HEK293T (cell line): Measurements from ENCODE around the gene CLSTN1.

ENCODE experiments used
- CTCF ChIA-PET: fragments of 350-600 bp; formaldehyde crosslinking; extraction: SDS; loops from one replicate; lab custom pipeline; 2021; ENCODE audit warnings: antibody characterized with exemption, inconsistent platforms; lab: Yijun Ruan, JAX
- POLR2A ChIA-PET: fragments of 350-600 bp; formaldehyde crosslinking; extraction: SDS; loops from one replicate; lab custom pipeline; 2020; ENCODE audit warnings: antibody characterized with exemption, inconsistent platforms; lab: Yijun Ruan, JAX
- DNase-seq: peaks from one replicate; pipeline ENCODE4 v3.0.0; 2012; ENCODE audit warnings: mixed read lengths; ENCODE audit errors: extremely low spot score
- ARNT ChIP-seq: fragments of 450-650 bp; IDR thresholded peaks from 2 replicates; pipeline ENCODE4 v1.6.1; 2017; ENCODE audit warnings: mild to moderate bottlenecking
- BHLHE40 ChIP-seq: fragments of 450-650 bp; IDR thresholded peaks from 2 replicates; pipeline ENCODE4 v1.6.1; 2016; ENCODE audit warnings: mild to moderate bottlenecking, moderate library complexity, borderline replicate concordance
- CTBP1 ChIP-seq: fragments of 450-650 bp; IDR thresholded peaks from 2 replicates; pipeline ENCODE4 v1.6.1; 2016; ENCODE audit warnings: borderline replicate concordance
- ELF4 ChIP-seq: fragments of 450-650 bp; IDR thresholded peaks from 2 replicates; pipeline ENCODE4 v1.6.1; 2017; ENCODE audit warnings: antibody characterized with exemption
- FOXA1 ChIP-seq: fragments of 450-650 bp; IDR thresholded peaks from 2 replicates; pipeline ENCODE4 v1.6.1; 2016; ENCODE audit warnings: mild to moderate bottlenecking
- FOXK2 ChIP-seq: fragments of 450-650 bp; IDR thresholded peaks from 2 replicates; pipeline ENCODE4 v1.6.1; 2016; ENCODE audit warnings: mild to moderate bottlenecking
- FOXM1 ChIP-seq: fragments of 450-650 bp; IDR thresholded peaks from 2 replicates; pipeline ENCODE4 v1.6.1; 2017; ENCODE audit warnings: mild to moderate bottlenecking, borderline replicate concordance
- HDGF ChIP-seq: fragments of 450-650 bp; IDR thresholded peaks from 2 replicates; pipeline ENCODE4 v1.6.1; 2017; ENCODE audit warnings: antibody characterized with exemption, borderline replicate concordance
- L3MBTL2 ChIP-seq: fragments of 450-650 bp; conservative IDR thresholded peaks from 2 replicates; pipeline ENCODE4 v1.6.1; 2016; ENCODE audit warnings: mild to moderate bottlenecking
- LEF1 ChIP-seq: fragments of 450-650 bp; IDR thresholded peaks from 2 replicates; pipeline ENCODE4 v1.6.1; 2017; ENCODE audit warnings: mild to moderate bottlenecking, borderline replicate concordance
- NFRKB ChIP-seq: fragments of 450-650 bp; IDR thresholded peaks from 2 replicates; pipeline ENCODE4 v1.6.1; 2016; ENCODE audit warnings: mild to moderate bottlenecking, moderate library complexity
- SP1 ChIP-seq: fragments of 450-650 bp; IDR thresholded peaks from 2 replicates; pipeline ENCODE4 v1.6.1; 2017
- SUZ12 ChIP-seq: fragments of 450-650 bp; IDR thresholded peaks from 2 replicates; pipeline ENCODE4 v1.6.1; 2016; ENCODE audit warnings: mild to moderate bottlenecking
- TARDBP ChIP-seq: fragments of 450-650 bp; IDR thresholded peaks from 2 replicates; pipeline ENCODE4 v1.6.1; 2016
- ZNF384 ChIP-seq: fragments of 450-650 bp; IDR thresholded peaks from 2 replicates; pipeline ENCODE4 v1.6.1; 2016
- TF ChIP-seq, protein P1 (sequence below): fragments of 450-650 bp; IDR thresholded peaks from 2 replicates; pipeline ENCODE4 v1.6.1; 2016

The CLSTN1 gene

DNA sequence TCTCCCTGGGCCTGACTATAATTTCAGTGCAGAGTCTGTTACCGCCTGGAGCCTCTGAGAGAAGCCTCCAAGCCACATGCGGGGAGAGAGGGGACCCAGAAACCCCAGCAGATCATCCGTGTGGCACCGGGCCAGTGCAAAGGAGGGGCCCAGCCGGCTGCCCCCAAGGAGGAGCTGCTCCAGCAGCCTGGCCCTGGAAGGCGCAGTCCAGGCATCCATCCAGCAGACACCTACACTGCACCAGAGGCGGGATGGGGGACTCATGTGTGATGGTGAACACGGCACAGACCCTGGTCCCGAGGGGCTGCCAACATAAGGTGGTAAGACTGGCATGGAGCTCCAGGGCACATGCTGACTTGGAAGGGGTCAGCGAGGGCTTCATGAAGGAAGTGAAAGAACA, 39.6 kb upstream of the CLSTN1 start:
- POLR2A ChIA-PET, result no interaction called here

DNA sequence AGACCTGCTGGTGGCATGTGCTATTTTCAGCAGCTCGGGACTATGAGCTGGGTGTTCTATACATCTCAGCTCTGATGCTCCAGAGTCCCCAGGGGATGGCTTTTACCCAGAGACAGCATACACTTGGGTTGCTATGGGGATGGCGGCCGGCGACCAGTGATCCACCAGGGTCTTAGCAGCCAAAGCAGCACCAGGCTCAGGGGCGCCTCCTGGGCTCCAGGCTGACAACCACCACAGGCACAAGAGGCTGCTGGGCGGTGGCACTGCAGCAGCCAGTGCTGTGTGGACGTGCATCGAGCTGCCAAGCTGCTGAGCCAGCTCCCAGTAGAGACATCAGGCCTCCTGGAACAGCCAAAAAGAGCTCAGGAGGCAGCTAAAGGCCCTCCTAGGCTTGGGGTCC, 37.6 kb upstream of the CLSTN1 start:
- TF ChIP-seq FOXA1 (no peak), CTBP1 (no peak)
- ChIA-PET POLR2A (no interaction called here), CTCF (interaction anchor here (1.0 to 2.3 kb wide), 5 partner anchors 11 to 140 kb away, joined by 3 to 15 read pairs (median 4); no protein-coding TSS in a partner anchor)
- no peak for DNase-seq

More for the DNA sequence above, 39.6 kb upstream of the CLSTN1 start:
- DNase-seq, result no peak
- TF ChIP-seq, protein P1, sequence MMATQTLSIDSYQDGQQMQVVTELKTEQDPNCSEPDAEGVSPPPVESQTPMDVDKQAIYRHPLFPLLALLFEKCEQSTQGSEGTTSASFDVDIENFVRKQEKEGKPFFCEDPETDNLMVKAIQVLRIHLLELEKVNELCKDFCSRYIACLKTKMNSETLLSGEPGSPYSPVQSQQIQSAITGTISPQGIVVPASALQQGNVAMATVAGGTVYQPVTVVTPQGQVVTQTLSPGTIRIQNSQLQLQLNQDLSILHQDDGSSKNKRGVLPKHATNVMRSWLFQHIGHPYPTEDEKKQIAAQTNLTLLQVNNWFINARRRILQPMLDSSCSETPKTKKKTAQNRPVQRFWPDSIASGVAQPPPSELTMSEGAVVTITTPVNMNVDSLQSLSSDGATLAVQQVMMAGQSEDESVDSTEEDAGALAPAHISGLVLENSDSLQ, result no peak
- no peak for TF ChIP-seq NFRKB
- TF ChIP-seq BHLHE40, result no peak
- TF ChIP-seq SP1, result no peak
- TF ChIP-seq ELF4, result no peak
- TF ChIP-seq FOXK2, result no peak
- TF ChIP-seq FOXA1, result no peak
- TF ChIP-seq SUZ12, result no peak
- no peak for TF ChIP-seq ARNT
- no peak for TF ChIP-seq CTBP1
- no peak for TF ChIP-seq FOXM1
- no peak for TF ChIP-seq HDGF
- TF ChIP-seq L3MBTL2, result no peak
- TF ChIP-seq LEF1, result no peak
- no peak for TF ChIP-seq ZNF384
- CTCF ChIA-PET, result interaction anchor here (0.6 to 1.4 kb wide), 2 partner anchors 79 kb away, joined by 9 to 14 read pairs; no protein-coding TSS in a partner anchor

DNA sequence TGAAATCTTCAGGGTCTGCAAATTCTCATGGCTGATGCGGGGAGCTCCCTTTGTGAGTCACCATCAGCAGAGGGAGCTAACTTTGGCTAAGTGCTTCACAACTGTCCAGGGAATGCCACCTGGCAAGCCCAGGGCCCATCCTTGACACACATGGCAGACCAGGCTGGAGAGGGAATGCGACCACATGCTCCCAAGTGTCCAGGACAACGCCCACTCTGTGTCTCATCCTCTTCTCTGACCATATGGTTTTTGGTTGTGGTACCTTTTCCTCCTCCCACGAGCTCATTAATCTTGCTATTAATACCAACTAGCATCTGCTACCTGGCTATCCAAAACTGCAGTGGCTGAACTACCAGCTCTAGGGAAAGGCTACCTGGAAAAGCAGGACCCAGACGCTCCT, 37.1 kb upstream of the CLSTN1 start:
- DNase-seq, result no peak
- ChIA-PET POLR2A (no interaction called here), CTCF (interaction anchor here (1.1 to 2.3 kb wide), 4 partner anchors 19 to 139 kb away, joined by 3 to 15 read pairs (median 4); no protein-coding TSS in a partner anchor)
- TF ChIP-seq BHLHE40, result no peak
- no peak for TF ChIP-seq SP1
- no peak for TF ChIP-seq L3MBTL2
- TF ChIP-seq TARDBP, result no peak
- no peak for TF ChIP-seq HDGF
- TF ChIP-seq FOXK2, result no peak

DNA sequence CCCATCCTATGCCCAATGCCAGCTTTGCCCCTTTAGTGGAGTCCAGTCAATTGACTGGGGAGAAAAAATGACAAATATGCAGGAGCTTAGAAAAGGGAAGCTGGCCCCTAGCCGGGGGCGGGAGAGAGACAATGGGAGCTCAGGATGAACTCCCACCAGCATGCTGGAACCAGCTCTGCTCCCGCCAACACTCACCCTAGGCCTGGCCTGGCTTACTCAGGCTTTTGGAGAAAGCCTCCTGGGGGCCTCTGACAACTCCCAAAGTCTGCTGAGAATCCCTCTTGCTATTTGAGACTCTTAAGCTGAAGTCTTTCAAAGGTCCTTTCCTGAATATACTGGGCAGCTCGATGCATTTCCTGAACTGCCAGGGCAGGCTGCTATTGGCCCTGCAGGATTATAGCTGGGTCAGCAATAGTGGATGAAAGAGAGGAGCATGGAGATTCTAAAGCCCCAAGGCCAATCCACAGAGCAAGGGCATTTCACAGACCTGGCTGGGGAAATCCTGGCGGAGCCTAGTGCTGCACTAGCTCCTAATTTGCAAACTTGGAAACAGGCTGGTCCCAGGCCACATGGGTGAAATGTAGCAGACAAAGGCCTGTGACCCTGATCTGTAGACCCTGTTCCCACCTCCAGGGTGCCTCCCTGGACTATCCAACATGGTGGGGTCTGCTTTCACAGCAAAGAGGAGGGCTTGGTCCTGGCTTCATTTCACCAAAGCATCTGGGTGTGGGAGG, 35.7 kb upstream of the CLSTN1 start:
- DNase-seq, result no peak
- CTCF ChIA-PET, result interaction anchor here (0.7 to 0.9 kb wide), 4 partner anchors 10 to 75 kb away, joined by 3 to 4 read pairs (median 4); no protein-coding TSS in a partner anchor
- POLR2A ChIA-PET, result no interaction called here
- TF ChIP-seq HDGF (no peak), FOXK2 (no peak), FOXA1 (no peak), BHLHE40 (no peak), ZNF384 (no peak), SUZ12 (no peak), LEF1 (no peak), ARNT (no peak), L3MBTL2 (no peak), TARDBP (no peak), NFRKB (no peak), CTBP1 (no peak), ELF4 (no peak), SP1 (no peak), FOXM1 (no peak)
- TF ChIP-seq, protein P1, result no peak

DNA sequence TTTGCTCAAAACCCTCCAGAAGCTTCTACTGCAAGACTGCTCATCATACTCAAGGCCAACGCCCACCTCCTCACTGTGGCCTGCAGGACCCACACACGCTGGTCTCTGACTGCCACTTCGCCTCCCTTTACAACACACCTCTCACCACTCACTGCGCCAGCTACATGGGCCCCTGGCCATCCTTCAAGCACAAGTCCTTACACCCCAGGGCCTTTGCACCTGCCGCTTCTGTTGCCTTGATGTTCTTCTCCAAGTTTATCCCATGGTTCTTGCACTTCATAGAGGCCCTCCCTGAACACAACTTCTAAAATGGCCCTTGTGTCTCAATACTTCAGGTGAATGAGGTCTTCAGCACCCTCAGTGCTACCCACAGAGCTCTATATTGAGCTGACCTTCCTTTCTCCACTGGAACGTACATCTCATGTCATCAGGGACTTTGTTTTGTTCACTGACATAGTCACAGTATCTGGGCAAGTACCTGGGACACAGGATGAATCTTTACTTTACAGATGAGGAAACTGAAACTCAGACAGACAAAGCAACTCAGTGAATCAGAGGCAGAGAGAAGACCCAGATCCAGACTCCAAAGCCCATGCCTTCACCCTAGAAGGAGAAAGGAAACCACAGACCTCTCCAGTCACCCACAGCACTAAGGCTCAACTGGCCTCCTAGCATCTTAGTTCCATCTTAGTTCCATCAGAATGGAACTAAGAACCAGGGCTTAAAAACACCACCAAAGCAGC, 34.7 kb upstream of the CLSTN1 start:
- TF ChIP-seq BHLHE40 (no peak), FOXK2 (no peak), SP1 (no peak), LEF1 (no peak), TARDBP (no peak), ARNT (no peak), NFRKB (no peak), CTBP1 (no peak), FOXM1 (no peak), HDGF (no peak), L3MBTL2 (no peak), FOXA1 (no peak), ZNF384 (no peak), ELF4 (no peak), SUZ12 (no peak)
- TF ChIP-seq, protein P1, result no peak
- DNase-seq, result no peak
- POLR2A ChIA-PET, result no interaction called here
- CTCF ChIA-PET, result interaction anchor here (0.5 to 0.9 kb wide), 4 partner anchors 11 to 74 kb away, joined by 3 to 4 read pairs (median 4); no protein-coding TSS in a partner anchor

DNA sequence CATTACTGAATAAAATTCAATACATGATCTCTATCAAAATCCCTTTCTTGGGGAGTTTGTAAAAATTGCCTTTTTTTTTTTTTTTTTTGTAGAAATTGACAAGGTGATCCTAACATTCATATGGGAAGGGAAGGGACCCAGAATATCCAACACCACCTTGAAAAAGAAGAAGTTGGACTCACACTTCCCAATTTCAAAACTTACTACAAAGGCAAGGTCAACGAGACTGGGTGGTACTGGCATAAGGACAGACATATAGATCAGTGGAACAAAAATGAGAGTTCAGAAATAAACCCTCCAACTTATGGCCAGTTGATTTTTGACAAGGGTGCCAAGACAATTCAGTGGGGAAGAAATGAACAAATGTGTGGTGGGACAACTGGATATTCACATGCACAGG, 31.4 kb upstream of the CLSTN1 start:
- DNase-seq, result no peak
- POLR2A ChIA-PET, result no interaction called here
- TF ChIP-seq ARNT (no peak), TARDBP (no peak), CTBP1 (no peak), NFRKB (no peak), SUZ12 (no peak), SP1 (no peak), BHLHE40 (no peak), ZNF384 (no peak), FOXM1 (no peak), FOXA1 (no peak), HDGF (no peak), L3MBTL2 (no peak), LEF1 (no peak), ELF4 (no peak), FOXK2 (no peak)
- TF ChIP-seq, protein P1, result no peak
- CTCF ChIA-PET, result no interaction called here
